Ishikawa (cell line): ENCODE data around the gene KLHL7.

Source experiments
- CEBPB ChIP-seq: IDR thresholded peaks from 2 replicates; pipeline ENCODE4 v1.6.1; 2012
- CREB1 ChIP-seq: IDR thresholded peaks from 2 replicates; pipeline ENCODE4 v1.6.1; 2012; ENCODE audit warnings: low read depth
- EP300 ChIP-seq: IDR thresholded peaks from 2 replicates; pipeline ENCODE4 v1.6.1; 2012; ENCODE audit warnings: borderline replicate concordance
- FOXM1 ChIP-seq: IDR thresholded peaks from 2 replicates; pipeline ENCODE4 v1.6.1; 2012; ENCODE audit warnings: low read depth, borderline replicate concordance
- MAX ChIP-seq: IDR thresholded peaks from 2 replicates; pipeline ENCODE4 v1.6.1; 2012
- RAD21 ChIP-seq: IDR thresholded peaks from 2 replicates; pipeline ENCODE4 v1.6.1; 2012; ENCODE audit warnings: low read depth
- TAF1 ChIP-seq: IDR thresholded peaks from 2 replicates; pipeline ENCODE4 v1.6.1; 2012; ENCODE audit warnings: low read depth, mild to moderate bottlenecking
- TEAD4 ChIP-seq: IDR thresholded peaks from 2 replicates; pipeline ENCODE4 v1.6.1; 2012

- TF ChIP-seq CREB1 = no peak
- no peak for TF ChIP-seq TEAD4
- peak; percentile 18; the same call in 1 of the 2 replicates for TF ChIP-seq CEBPB
- no peak for TF ChIP-seq FOXM1
- no peak for TF ChIP-seq TAF1
- no peak for TF ChIP-seq EP300
- TF ChIP-seq RAD21 = no peak
- no peak for TF ChIP-seq MAX
Measured at GRCh38 chr7:23175938-23176337, 70.4 kb downstream of the KLHL7 start.
